Neural progenitor cell (in vitro differentiated cells): Measurements from ENCODE around the gene TMEM63C. TPM values are rescaled to one million over a fixed set of nuclear protein-coding genes. Genes with fewer than 3 reads are reported as not detected.

Experiments used
- DNase-seq: peaks from one replicate; pipeline ENCODE4 v3.0.0-alpha.2; 2016; ENCODE audit warnings: low spot score
- H2AFZ ChIP-seq: fragments of 200-600 bp; sonication (generic); replicated peaks from 2 replicates; pipeline ENCODE4 v1.6.1; 2016; ENCODE audit warnings: antibody characterized with exemption
- H3F3A ChIP-seq: fragments of 200-600 bp; sonication (generic); 2 replicates; pipeline ENCODE4 v1.6.1; 2016; ENCODE audit warnings: antibody characterized with exemption, low read depth
- H3K27ac ChIP-seq: fragments of 200-600 bp; sonication (generic); 2 replicates; pipeline ENCODE4 v1.5.1; 2016; ENCODE audit warnings: mild to moderate bottlenecking
- H3K27me3 ChIP-seq: fragments of 200-600 bp; sonication (generic); 2 replicates; pipeline ENCODE4 v1.6.1; 2016; ENCODE audit warnings: mild to moderate bottlenecking, moderate library complexity
- H3K36me3 ChIP-seq: fragments of 200-600 bp; sonication (generic); 2 replicates; pipeline ENCODE4 v1.5.1; 2016
- H3K4me1 ChIP-seq: fragments of 200-600 bp; sonication (generic); 2 replicates; pipeline ENCODE4 v1.6.1; 2016; ENCODE audit warnings: mixed run types
- H3K4me2 ChIP-seq: fragments of 200-600 bp; sonication (generic); 2 replicates; pipeline ENCODE4 v1.6.1; 2016
- H3K4me3 ChIP-seq: fragments of 200-600 bp; sonication (generic); 2 replicates; pipeline ENCODE4 v1.5.1; 2016
- H3K79me2 ChIP-seq: fragments of 200-600 bp; sonication (generic); 2 replicates; pipeline ENCODE4 v1.6.1; 2016; ENCODE audit warnings: low read depth
- H3K9ac ChIP-seq: fragments of 200-600 bp; sonication (generic); 2 replicates; pipeline ENCODE4 v1.6.1; 2016
- H3K9me3 ChIP-seq: fragments of 200-600 bp; sonication (generic); 2 replicates; pipeline ENCODE4 v1.5.1; 2016; ENCODE audit warnings: low read depth
- H4K20me1 ChIP-seq: fragments of 200-600 bp; sonication (generic); 2 replicates; pipeline ENCODE4 v1.6.1; 2016; ENCODE audit warnings: low read depth
- H3K27ac Mint-ChIP-seq: 3 replicates; pipeline ENCODE4 v1.8.0; 2021; ENCODE audit warnings: mixed read lengths
- H3K27me3 Mint-ChIP-seq: 2 replicates; pipeline ENCODE4 v1.8.0; 2022; ENCODE audit warnings: low read depth, mild to moderate bottlenecking, inconsistent platforms, moderate library complexity, mixed read lengths; ENCODE audit not compliant: insufficient read depth
- H3K36me3 Mint-ChIP-seq: 3 replicates; pipeline ENCODE4 v1.8.0; 2021; ENCODE audit warnings: mixed read lengths
- H3K4me1 Mint-ChIP-seq: 3 replicates; pipeline ENCODE4 v1.8.0; 2021; ENCODE audit warnings: mixed read lengths
- H3K4me3 Mint-ChIP-seq: 3 replicates; pipeline ENCODE4 v1.8.0; 2021; ENCODE audit warnings: mild to moderate bottlenecking, moderate library complexity, mixed read lengths
- H3K9me3 Mint-ChIP-seq: 3 replicates; pipeline ENCODE4 v1.8.0; 2020; ENCODE audit warnings: mixed read lengths
- CTCF ChIP-seq: fragments of 200-600 bp; sonication (generic); IDR thresholded peaks from 2 replicates; pipeline ENCODE4 v1.5.1; 2017; ENCODE audit warnings: antibody characterized with exemption, mild to moderate bottlenecking
- EZH2 ChIP-seq: fragments of 200-600 bp; sonication (generic); IDR thresholded peaks from 2 replicates; pipeline ENCODE4 v1.6.1; 2017; ENCODE audit warnings: antibody characterized with exemption, mild to moderate bottlenecking, moderate library complexity
- EZH2phosphoT487 ChIP-seq: fragments of 200-600 bp; sonication (generic); IDR thresholded peaks from 2 replicates; pipeline ENCODE4 v1.6.1; 2017; ENCODE audit warnings: antibody characterized with exemption
- total RNA-seq: library from RNA; depleted of rRNA; stranded (reverse); fragments of >200 nt; gene quantifications from 2 replicates; pipeline ENCODE4 v1.2.3, GENCODE V29; 2015; ENCODE audit warnings: low replicate concordance

TMEM63C gene
- total RNA-seq, 1 donor from 2014 or later: 1.5 TPM

DNA sequence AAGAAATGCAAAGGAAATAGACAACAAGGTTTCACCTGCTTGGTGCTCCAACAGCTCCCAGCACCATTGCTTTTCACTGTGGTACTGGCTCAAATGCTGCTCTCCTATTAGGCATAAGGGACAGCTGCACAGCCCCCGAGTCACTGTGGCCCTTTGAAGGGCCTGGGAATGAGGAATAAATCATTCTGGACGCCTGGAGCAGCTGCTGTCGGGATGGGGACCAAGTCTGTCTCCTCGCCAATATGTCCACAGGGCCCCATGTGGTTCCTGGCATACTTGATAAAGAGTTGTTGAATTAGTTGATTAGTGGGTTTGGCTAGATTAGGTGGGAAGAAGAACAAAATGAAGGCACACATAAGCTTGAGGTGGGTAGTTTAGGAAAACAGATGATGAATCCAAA lies 102.5 kb downstream of the TMEM63C start:
- Mint-ChIP-seq H3K36me3 (peaks cover 36% of the 10 kb centered on the region), H3K27me3 (peaks cover 2% of the 10 kb centered on the region), H3K4me1 (peaks cover 21% of the 10 kb centered on the region), H3K27ac (no peak overlapping the region), H3K9me3 (no peaks in the 10 kb centered on the region), H3K4me3 (no peak overlapping the region)
- H3K79me2 ChIP-seq: no peaks in the 10 kb centered on the region
- H3K27me3 ChIP-seq: no peaks in the 10 kb centered on the region
- no peak overlapping the region for H3K27ac ChIP-seq
- H3F3A ChIP-seq: no peaks in the 10 kb centered on the region
- H3K9ac ChIP-seq: no peak overlapping the region
- H2AFZ ChIP-seq: no peak overlapping the region
- no peaks in the 10 kb centered on the region for H3K36me3 ChIP-seq
- H3K4me2 ChIP-seq: no peak overlapping the region
- peaks cover 4% of the 10 kb centered on the region for H4K20me1 ChIP-seq
- no peaks in the 10 kb centered on the region for H3K4me1 ChIP-seq
- TF ChIP-seq CTCF (no peak), EZH2 (no peak)
- no peak for DNase-seq
- no peak overlapping the region for H3K4me3 ChIP-seq
- H3K9me3 ChIP-seq: no peaks in the 10 kb centered on the region

DNA sequence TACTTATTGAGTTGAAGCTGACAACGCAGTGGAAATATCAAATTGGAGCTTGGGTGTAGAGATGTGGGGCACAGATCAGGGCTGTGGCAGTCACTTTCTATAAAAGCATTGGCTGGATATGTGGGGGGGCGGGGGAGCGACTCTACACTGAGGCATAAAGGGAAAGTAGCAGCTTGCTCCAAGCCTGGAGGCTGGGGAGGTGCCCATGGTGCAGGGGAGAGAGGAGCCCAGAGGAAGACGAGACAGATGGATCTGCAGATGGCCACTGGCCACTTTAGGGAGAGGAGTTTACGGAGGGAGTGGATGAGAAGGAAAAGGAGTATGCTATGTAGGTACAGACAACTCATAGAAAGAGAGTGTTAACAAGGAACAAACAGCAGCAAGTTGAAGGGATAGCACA lies 102.9 kb downstream of the TMEM63C start:
- Histone ChIP-seq H3K79me2 (no peaks in the 10 kb centered on the region), H3K36me3 (no peaks in the 10 kb centered on the region), H3K4me1 (no peaks in the 10 kb centered on the region), H3F3A (no peaks in the 10 kb centered on the region), H3K4me2 (no peak overlapping the region), H3K9ac (no peak overlapping the region), H3K9me3 (no peaks in the 10 kb centered on the region), H2AFZ (no peak overlapping the region), H4K20me1 (peaks cover 4% of the 10 kb centered on the region), H3K27ac (no peak overlapping the region), H3K27me3 (no peaks in the 10 kb centered on the region), H3K4me3 (no peak overlapping the region)
- no peak for DNase-seq
- Mint-ChIP-seq H3K4me1 (peaks cover 21% of the 10 kb centered on the region), H3K27ac (no peak overlapping the region), H3K27me3 (peaks cover 2% of the 10 kb centered on the region), H3K36me3 (peaks cover 32% of the 10 kb centered on the region), H3K4me3 (no peak overlapping the region), H3K9me3 (no peaks in the 10 kb centered on the region)
- TF ChIP-seq EZH2 (no peak), CTCF (no peak), EZH2phosphoT487 (no peak)

DNA sequence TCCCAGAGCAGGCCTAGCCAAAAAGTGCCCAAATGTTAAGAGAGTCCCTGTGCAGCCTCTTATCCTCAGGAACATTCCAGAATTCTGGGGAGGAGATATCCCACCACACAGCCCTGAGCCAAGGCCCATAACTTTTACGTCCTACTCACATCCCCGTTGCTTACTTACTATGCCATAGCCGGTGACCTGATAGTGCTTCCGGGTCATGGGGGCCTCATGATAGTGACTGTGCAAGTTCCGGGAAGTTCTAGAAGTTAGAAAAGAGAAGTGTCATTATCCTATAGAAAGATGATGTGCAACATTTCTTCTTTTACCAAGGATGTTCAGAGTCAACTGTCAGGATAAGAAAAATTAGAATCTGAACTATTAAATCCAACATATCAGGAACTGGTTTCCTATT lies 105.0 kb downstream of the TMEM63C start:
- no peak for TF ChIP-seq EZH2
- no peak for TF ChIP-seq EZH2phosphoT487
- TF ChIP-seq CTCF: no peak
- Histone ChIP-seq H3K4me3 (no peak overlapping the region), H2AFZ (no peak overlapping the region), H3K36me3 (no peaks in the 10 kb centered on the region), H3K27me3 (no peaks in the 10 kb centered on the region), H3K79me2 (no peaks in the 10 kb centered on the region), H4K20me1 (peaks cover 4% of the 10 kb centered on the region), H3K4me2 (no peak overlapping the region), H3K9ac (no peak overlapping the region), H3K4me1 (no peaks in the 10 kb centered on the region), H3K9me3 (no peaks in the 10 kb centered on the region), H3F3A (peaks cover 2% of the 10 kb centered on the region), H3K27ac (no peak overlapping the region)
- no peaks in the 10 kb centered on the region for H3K27me3 Mint-ChIP-seq
- DNase-seq: no peak
- no peak overlapping the region for H3K27ac Mint-ChIP-seq
- H3K4me3 Mint-ChIP-seq: no peak overlapping the region
- peaks cover 30% of the 10 kb centered on the region for H3K36me3 Mint-ChIP-seq
- H3K9me3 Mint-ChIP-seq: no peaks in the 10 kb centered on the region
- peaks cover 13% of the 10 kb centered on the region for H3K4me1 Mint-ChIP-seq
